AG09319 (cell line): Measurements from ENCODE around the gene ZNF277.

Experiments used
- DNase-seq: peaks from one replicate; pipeline ENCODE4 v3.0.0-alpha.2; 2010; ENCODE audit warnings: low read depth; ENCODE audit errors: extremely low read depth
- TF ChIP-seq, protein P1 (sequence below): IDR thresholded peaks from 2 replicates; pipeline ENCODE4 v1.5.1; 2011; ENCODE audit warnings: low read depth, mild to moderate bottlenecking, inconsistent platforms, low read length, moderate library complexity

Gene ZNF277

DNA sequence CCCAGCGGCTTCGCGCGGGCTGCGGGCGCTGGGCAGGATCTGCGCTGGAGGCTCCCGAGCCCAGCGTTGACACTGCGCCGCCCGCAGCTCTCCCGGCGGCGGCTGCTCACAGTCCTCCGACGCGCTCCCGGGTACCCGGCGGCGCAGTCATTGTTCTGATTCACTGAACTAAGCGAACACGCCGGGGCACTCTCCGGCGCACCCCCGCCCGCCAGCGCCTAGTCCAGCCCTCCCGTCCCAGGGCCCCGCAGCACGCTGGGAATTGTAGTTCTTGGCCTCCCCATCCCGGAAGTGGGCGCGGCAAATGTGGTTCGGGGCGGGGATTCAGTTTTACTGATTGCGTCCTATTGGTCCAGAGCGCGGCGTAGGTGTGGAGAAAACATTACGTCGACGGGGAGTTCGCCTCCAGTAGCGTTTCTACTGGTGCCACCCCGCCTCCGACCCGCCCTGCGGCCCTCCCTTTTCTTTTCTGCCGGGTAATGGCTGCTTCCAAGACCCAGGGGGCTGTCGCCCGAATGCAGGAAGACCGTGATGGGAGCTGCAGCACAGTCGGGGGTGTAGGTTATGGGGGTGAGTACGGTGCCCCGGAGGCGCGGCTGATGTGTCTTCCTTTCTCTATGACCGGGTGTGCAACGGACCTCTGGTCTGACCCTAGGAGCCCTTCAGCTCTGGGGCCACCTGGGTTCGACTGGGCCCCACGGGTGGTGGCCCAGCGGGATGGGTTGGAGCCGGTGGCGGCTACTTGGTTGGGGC lies at the start of gene ZNF277, which contains the start of gene DOCK4:
Gene ZNF277, plus strand, starts transcription at position 458 of the 753 bp plus-strand sequence. Its CDS starts 22 bp downstream, at position 480.
Gene DOCK4, minus strand, starts transcription at position 162 of the 753 bp plus-strand sequence. CDS start 261 bp downstream, outside the sequence.
- DNase-seq: peak; percentile 95
- TF ChIP-seq, protein P1, sequence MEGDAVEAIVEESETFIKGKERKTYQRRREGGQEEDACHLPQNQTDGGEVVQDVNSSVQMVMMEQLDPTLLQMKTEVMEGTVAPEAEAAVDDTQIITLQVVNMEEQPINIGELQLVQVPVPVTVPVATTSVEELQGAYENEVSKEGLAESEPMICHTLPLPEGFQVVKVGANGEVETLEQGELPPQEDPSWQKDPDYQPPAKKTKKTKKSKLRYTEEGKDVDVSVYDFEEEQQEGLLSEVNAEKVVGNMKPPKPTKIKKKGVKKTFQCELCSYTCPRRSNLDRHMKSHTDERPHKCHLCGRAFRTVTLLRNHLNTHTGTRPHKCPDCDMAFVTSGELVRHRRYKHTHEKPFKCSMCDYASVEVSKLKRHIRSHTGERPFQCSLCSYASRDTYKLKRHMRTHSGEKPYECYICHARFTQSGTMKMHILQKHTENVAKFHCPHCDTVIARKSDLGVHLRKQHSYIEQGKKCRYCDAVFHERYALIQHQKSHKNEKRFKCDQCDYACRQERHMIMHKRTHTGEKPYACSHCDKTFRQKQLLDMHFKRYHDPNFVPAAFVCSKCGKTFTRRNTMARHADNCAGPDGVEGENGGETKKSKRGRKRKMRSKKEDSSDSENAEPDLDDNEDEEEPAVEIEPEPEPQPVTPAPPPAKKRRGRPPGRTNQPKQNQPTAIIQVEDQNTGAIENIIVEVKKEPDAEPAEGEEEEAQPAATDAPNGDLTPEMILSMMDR: no peak

DNA sequence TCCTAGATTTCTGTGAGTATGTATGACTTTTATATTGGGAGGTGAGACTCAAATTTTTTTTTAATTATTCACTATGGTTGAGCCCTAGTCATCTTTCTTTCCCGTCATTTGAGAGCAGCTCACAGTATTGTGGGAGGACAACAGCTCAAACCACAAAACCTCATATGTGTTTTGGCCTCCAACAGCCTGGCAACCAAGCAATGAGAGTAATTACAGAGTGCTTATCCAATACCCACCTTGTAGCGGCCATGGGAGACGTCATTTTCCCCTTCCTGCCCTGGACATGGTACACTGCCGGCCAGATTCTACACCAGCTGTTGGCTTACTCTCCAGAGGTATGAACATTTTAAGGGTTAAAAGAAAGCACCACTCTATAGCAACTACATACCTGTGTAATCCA lies 49.4 kb upstream of the ZNF277 start:
- TF ChIP-seq, protein P1: no peak
- no peak for DNase-seq

DNA sequence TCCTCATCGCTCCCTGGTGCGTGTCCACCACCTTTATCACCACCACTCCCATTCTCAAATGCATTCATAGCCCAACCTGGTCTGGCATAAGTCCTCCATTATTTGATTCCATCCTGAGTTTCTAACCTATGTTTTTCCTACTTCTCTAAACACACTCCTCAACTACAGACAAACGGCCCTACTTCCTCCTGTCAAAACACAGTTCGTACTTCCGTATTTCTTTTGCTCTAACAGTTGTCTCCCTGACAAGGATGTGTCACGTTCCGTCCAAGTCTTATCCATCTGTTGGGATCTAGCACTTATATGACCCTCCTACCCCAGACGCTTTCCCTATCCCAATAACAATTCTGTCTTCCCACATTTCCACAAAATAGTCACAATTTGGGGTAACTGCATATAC lies 47.1 kb upstream of the ZNF277 start:
- no peak for DNase-seq
- TF ChIP-seq, protein P1: no peak

DNA sequence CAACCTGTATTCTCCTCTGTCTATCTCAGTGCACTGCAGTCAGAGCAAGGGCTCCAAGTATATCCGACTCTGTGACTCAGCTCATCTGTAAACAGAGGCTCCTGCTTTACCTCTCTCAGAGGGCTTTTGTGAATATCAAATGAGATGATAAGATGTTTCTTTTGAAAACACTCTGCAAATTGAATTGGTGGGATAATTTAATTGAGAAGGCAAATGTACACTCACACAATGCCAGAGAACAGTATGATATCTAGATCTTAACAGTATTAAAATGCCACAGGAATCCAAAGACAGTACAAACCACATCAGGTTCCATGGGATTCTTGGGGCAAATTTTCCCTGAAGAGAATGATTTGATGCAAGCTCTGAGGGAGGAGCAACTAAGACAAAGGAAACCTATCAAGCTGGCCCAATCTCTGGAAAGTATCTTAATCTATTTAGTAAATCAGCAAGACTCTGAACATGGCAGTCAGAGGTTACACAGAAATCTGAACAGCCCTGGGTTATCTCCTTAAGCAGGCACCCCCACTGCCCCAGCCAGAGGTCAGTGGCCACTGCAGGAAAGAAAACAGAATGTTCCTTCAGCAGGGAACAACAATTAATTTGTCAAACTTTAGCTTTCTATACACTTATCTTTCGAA lies 46.2 kb upstream of the ZNF277 start:
- no peak for DNase-seq
- TF ChIP-seq, protein P1: no peak

GRCh38 chr7:112160771-112161150 lies 45.7 kb upstream of the ZNF277 start:
- TF ChIP-seq, protein P1: no peak
- DNase-seq: no peak

GRCh38 chr7:112161253-112162141 lies 45.0 kb upstream of the ZNF277 start:
- TF ChIP-seq, protein P1: no peak
- no peak for DNase-seq
